IMR-90 (cell line): ENCODE results near the gene IL4.

Experiments used
- BHLHE40 ChIP-seq: fragments of 150-350 bp; IDR thresholded peaks from 2 replicates; pipeline ENCODE4 v1.6.1; 2016; ENCODE audit warnings: mild to moderate bottlenecking, low read depth, low read length
- CEBPB ChIP-seq: IDR thresholded peaks from 2 replicates; pipeline ENCODE4 v1.6.1; 2012; ENCODE audit warnings: low read depth, low read length, improper control_type of control experiment
- CHD1 ChIP-seq: IDR thresholded peaks from 2 replicates; pipeline ENCODE4 v1.6.1; 2012; ENCODE audit warnings: low read depth, low read length, improper control_type of control experiment
- MAFK ChIP-seq: IDR thresholded peaks from 2 replicates; pipeline ENCODE4 v1.6.1; 2012; ENCODE audit warnings: low read depth, low read length, improper control_type of control experiment
- MAZ ChIP-seq: IDR thresholded peaks from 2 replicates; pipeline ENCODE4 v1.6.1; 2012; ENCODE audit warnings: low read depth, mild to moderate bottlenecking, low read length, improper control_type of control experiment, moderate library complexity, borderline replicate concordance
- NFE2L2 ChIP-seq: fragments of 150-350 bp; IDR thresholded peaks from 2 replicates; pipeline ENCODE4 v1.6.1; 2016; ENCODE audit warnings: low read depth, mild to moderate bottlenecking, low read length
- POLR2A ChIP-seq: IDR thresholded peaks from 2 replicates; pipeline ENCODE4 v1.6.1; 2012; ENCODE audit warnings: mild to moderate bottlenecking, low read depth, low read length
- RAD21 ChIP-seq: IDR thresholded peaks from 2 replicates; pipeline ENCODE4 v1.6.1; 2012; ENCODE audit warnings: low read length, improper control_type of control experiment
- RCOR1 ChIP-seq: IDR thresholded peaks from 2 replicates; pipeline ENCODE4 v1.6.1; 2012; ENCODE audit warnings: mild to moderate bottlenecking, low read length, improper control_type of control experiment; ENCODE audit not compliant: insufficient replicate concordance
- RFX5 ChIP-seq: IDR thresholded peaks from 2 replicates; pipeline ENCODE4 v1.8.0; 2012; ENCODE audit warnings: low read depth, mild to moderate bottlenecking, low read length, moderate library complexity
- SMC3 ChIP-seq: fragments of 150-350 bp; IDR thresholded peaks from 2 replicates; pipeline ENCODE4 v1.6.1; 2016; ENCODE audit warnings: low read depth, mild to moderate bottlenecking, antibody characterized with exemption, low read length, moderate library complexity
- TF ChIP-seq, protein P1 (sequence below): conservative IDR thresholded peaks from 2 replicates; pipeline ENCODE4 v1.5.1; 2012; ENCODE audit warnings: mild to moderate bottlenecking, low read depth, low read length, improper control_type of control experiment
- TF ChIP-seq, protein P2 (sequence below): fragments of 150-350 bp; IDR thresholded peaks from 2 replicates; pipeline ENCODE4 v1.6.1; 2017; ENCODE audit warnings: mild to moderate bottlenecking, antibody characterized with exemption, low read length, low read depth

GRCh38 chr5:132669455-132669820, 4.4 kb upstream of the IL4 start:
- TF ChIP-seq, protein P1, sequence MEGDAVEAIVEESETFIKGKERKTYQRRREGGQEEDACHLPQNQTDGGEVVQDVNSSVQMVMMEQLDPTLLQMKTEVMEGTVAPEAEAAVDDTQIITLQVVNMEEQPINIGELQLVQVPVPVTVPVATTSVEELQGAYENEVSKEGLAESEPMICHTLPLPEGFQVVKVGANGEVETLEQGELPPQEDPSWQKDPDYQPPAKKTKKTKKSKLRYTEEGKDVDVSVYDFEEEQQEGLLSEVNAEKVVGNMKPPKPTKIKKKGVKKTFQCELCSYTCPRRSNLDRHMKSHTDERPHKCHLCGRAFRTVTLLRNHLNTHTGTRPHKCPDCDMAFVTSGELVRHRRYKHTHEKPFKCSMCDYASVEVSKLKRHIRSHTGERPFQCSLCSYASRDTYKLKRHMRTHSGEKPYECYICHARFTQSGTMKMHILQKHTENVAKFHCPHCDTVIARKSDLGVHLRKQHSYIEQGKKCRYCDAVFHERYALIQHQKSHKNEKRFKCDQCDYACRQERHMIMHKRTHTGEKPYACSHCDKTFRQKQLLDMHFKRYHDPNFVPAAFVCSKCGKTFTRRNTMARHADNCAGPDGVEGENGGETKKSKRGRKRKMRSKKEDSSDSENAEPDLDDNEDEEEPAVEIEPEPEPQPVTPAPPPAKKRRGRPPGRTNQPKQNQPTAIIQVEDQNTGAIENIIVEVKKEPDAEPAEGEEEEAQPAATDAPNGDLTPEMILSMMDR, result no peak
- TF ChIP-seq MAFK, result no peak
- TF ChIP-seq POLR2A, result no peak
- no peak for TF ChIP-seq BHLHE40
- no peak for TF ChIP-seq SMC3
- no peak for TF ChIP-seq RFX5
- no peak for TF ChIP-seq RAD21
- no peak for TF ChIP-seq RCOR1
- TF ChIP-seq, protein P2, sequence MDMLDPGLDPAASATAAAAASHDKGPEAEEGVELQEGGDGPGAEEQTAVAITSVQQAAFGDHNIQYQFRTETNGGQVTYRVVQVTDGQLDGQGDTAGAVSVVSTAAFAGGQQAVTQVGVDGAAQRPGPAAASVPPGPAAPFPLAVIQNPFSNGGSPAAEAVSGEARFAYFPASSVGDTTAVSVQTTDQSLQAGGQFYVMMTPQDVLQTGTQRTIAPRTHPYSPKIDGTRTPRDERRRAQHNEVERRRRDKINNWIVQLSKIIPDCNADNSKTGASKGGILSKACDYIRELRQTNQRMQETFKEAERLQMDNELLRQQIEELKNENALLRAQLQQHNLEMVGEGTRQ, result no peak
- no peak for TF ChIP-seq CEBPB
- no peak for TF ChIP-seq NFE2L2
- no peak for TF ChIP-seq CHD1
- TF ChIP-seq MAZ, result no peak
